Activated CD4-positive, alpha-beta T cell treated with anti-CD3 and anti-CD28 coated beads, Interleukin-2, amount 50 U/mL, for 16 hours (primary cell): ENCODE data around the gene SNX9.
"Not testable (repeated sequence)": the region's sequence is repeated elsewhere in the genome, so short reads cannot be mapped to it uniquely, and the experiment has no call there.

Source experiments
- DNase-seq: peaks from one replicate; pipeline ENCODE4 v3.0.0-alpha.2; 2020

SNX9 gene

GRCh38 chr6:157929076-157929475, 106.0 kb downstream of the SNX9 start:
- no peak for DNase-seq

GRCh38 chr6:157929765-157930319, 106.8 kb downstream of the SNX9 start:
- peak; percentile 15 for DNase-seq

- DNase-seq, result no peak
Measured at GRCh38 chr6:157935786-157936185, 112.7 kb downstream of the SNX9 start.

DNA sequence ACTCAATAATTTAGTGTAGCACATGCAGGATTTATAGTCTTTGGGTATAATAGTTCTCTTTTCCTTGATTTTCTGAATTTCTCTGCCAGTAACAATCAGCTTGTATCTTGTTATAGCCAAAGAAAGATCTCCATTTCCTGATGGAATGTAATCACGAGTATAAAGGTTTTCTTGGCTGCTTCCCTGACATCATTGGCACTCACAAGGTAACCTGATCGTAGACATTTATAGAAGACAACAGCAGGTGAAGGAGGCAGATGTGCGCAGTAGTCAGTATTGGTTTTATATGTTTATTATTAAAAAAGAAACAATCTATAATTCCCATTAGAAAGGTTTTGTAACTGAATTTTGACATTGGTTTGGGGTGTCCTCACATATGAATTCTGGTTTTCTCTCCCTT, 114.3 kb downstream of the SNX9 start:
- no peak for DNase-seq

GRCh38 chr6:157937916-157938315, 114.9 kb downstream of the SNX9 start:
- DNase-seq, result no peak

GRCh38 chr6:157940375-157941036, 117.5 kb downstream of the SNX9 start:
- peak; percentile 69 for DNase-seq

- no peak for DNase-seq
Measured at GRCh38 chr6:157941101-157941863, 118.2 kb downstream of the SNX9 start.

DNA sequence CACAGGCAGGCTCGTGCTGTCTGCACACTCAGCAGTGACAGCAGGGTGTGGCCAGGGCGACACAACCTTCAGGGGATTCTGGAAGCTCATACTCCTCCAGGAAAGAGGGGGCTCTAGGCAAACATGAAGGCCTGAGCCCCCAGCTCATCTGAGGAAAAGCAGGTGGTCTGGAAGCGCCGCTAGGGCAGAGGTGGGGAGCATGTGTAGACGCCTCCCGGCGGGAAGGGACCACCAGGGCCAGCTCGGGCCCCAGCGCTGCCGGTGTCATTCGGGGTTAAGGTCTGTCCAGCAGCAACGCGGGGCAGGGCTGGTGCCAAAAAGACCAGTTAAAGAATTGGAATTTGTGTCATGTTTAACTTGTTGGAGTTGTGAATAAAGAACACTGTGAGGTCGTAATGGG, 119.3 kb downstream of the SNX9 start:
- DNase-seq, result no peak

GRCh38 chr6:157943249-157943963, 120.4 kb downstream of the SNX9 start:
- no peak for DNase-seq

DNA sequence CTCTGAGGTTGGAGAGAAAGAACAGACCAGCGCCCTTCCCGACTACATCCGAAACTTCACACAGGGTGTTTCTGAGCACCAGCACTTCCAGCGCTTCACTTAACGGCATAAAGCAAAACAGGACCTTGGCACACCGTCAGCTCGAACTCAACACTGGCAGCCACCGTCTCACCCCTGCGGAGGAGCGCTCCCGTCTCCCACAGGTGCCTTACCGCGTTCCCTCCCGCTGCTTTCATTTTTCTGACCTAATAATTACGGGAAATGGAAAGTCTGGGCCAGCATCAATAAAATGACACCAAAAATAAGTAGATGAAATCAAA, 120.9 kb downstream of the SNX9 start:
- no peak for DNase-seq

- no peak for DNase-seq
Measured at GRCh38 chr6:157944983-157945931, 122.2 kb downstream of the SNX9 start.

GRCh38 chr6:157946053-157946617, 123.1 kb downstream of the SNX9 start:
- DNase-seq, result no peak

DNA sequence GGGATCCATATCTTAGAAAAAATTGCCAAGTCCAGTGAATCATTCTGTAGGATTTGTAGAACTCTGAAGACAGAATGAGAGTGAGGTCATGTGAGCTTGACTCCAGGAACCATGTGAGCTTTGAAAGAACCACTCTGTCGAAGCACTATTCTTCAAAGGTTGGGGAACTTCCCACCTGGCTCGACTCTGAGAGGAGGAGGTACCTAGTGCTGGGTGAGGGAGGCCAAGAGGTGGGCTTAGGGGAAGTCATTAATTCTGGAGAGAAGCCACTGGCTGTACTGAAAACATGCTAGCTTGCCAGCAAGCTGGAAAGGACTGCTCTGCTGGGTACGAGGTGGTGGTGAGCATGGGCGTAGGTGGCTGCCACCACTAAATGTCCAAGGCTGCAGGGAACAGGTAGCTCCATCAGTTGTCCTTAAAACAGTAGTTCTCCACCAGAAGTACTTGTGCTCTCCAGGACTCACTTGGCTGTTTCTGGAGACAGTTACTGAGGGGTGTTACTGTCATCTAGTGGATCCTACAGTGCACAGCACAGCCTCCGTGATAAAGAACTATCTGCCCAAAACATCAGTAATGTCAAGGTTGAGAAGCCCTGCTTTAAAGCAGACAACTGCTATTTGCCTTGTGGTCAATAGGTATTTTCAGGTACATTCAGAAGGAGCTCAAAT, 124.0 kb downstream of the SNX9 start:
- no peak for DNase-seq

GRCh38 chr6:157950899-157951298, 127.9 kb downstream of the SNX9 start:
- not testable (repeated sequence) for DNase-seq

DNA sequence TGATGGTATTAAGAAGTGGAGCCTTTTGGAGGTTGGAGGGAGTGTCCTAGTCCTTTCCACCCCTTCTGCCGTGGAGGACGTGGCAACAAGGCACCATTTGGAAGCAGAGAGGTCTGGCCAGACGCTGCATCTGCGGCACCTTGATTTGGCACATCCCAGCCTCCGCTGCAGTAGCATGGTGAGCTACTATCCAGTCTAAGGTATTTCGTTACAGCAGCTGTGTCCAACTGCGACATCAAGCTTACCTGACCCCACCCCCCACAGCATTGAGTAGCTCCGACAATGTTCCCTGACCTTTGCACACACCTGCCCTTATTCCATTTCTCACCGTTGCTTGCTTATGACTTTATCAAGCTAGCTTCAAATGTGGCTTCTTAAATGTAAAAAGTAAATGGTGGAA, 128.8 kb downstream of the SNX9 start:
- no peak for DNase-seq

GRCh38 chr6:157952861-157953351, 129.9 kb downstream of the SNX9 start:
- DNase-seq, result no peak

GRCh38 chr6:157953580-157954091, 130.6 kb downstream of the SNX9 start:
- no peak for DNase-seq

- no peak for DNase-seq
Measured at GRCh38 chr6:157954150-157955117, 131.4 kb downstream of the SNX9 start.

- DNase-seq, result no peak
Measured at GRCh38 chr6:157955675-157956074, 132.6 kb downstream of the SNX9 start.

GRCh38 chr6:157956171-157956730, 133.2 kb downstream of the SNX9 start:
- DNase-seq, result no peak
